ENCODE measurements around the gene SYVN1.
"Not testable (repeated sequence)": the region's sequence is repeated elsewhere in the genome, so short reads cannot be mapped to it uniquely, and the experiment has no call there.

Gene SYVN1

DNA sequence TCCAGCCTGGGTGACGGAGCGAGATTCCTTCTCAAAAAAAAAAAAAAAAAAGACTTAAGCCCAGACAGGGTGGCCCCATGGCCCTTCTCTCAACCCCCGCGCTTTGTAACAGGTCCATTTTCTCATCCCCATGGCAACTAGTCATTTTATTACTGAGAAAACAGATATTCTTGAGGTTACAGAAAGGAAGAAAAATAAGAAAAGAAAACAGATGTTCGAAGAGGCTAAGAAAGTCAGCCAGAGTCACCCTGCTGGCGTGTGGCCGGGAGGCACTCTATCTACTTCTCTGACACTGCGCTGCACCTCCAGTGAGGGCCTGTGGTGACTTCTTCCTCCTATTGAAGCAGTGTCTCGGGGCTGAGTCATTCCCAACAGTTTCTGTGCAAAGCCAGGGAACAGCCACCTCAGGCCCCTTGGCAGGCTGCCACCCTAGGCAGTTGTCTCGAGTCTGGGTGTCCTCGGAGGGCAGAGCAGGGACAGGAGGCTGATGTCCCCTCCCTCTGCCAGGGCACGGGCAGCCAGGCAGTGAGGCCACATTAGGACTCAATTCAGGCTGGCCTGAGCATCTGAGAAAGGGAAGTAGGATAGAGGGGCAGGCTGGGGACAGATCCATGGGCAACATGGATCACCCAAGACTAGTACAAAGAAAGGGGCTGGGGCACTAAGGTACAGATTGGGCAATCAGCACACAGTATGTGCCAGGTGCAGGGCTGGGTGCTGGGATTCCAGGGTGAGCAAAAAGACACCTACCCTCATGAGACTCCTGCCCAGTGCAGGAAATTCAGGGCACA is 16.4 kb upstream of the SYVN1 start:
- DNase-seq = peak; percentile 36

DNA sequence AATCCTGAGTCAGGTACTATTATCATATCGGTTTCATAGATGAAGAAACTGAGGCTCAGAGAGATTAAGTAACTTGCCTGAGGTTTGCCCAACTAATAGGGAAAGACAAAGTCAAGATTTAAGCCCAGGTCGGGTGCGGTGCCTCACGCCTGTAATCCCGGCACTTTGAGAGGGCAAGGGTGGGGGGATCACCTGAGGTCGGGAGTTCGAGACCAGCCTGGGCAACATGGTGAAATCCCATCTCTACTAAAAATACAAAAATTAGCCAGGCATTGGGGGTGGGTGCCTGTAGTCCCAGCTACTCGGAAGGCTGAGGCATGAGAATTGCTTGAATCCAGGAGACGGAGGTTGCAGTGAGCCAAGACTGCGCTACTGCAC is 15.8 kb upstream of the SYVN1 start:
- not testable (repeated sequence) for DNase-seq

DNA sequence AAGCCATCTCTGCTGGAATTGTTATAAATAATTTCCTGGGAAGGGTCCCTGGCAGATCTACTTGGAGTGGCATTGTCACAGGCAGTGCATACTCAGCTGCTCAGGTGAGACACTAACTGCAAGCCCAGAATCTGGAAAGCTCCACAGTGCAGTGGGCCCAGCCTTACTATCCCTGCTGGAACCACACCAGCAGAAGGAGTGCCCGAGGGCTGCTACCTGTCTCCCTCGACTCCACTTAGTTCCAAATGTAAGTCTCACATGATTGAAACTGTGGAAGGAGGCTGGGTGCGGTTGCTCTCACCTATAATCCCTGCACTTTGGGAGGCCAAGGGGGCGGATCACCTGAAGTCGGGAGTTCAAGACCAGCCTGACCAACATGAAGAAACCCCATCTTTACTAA is 14.3 kb upstream of the SYVN1 start:
- DNase-seq = no peak

DNA sequence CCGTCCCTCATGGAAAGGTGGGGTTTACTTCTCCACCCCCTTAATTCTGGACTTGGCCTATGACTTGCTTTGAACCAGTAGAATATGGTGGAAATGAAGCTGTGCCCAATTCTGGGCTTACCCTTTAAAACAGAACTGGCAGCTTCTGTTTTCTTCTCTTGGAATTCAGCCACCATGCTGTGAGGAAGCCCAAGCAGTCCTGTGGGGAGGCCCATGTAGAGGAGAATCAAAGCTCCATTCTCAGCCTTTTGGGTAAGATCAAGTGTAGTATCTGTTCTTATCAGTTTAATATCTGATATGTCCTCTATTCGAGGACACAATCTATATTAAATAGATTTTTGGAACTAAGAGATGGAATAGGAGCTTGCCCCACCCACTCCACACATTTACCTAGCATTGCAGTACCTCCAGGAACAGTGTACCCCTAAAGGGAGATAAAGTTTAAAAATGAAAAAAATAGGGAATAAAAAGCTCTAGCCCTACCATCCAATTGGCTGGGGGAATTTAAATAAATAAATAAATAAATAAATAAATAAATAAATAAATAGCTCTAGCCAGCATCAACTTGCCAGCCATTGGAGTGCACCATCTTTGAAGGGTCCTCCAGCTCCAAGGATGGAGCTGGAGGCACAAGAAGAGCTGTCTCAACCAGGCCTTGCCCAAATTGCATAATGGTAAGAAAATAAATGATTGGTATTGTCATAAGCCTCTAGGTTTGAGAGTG is 13.2 kb upstream of the SYVN1 start:
- DNase-seq = no peak

DNA sequence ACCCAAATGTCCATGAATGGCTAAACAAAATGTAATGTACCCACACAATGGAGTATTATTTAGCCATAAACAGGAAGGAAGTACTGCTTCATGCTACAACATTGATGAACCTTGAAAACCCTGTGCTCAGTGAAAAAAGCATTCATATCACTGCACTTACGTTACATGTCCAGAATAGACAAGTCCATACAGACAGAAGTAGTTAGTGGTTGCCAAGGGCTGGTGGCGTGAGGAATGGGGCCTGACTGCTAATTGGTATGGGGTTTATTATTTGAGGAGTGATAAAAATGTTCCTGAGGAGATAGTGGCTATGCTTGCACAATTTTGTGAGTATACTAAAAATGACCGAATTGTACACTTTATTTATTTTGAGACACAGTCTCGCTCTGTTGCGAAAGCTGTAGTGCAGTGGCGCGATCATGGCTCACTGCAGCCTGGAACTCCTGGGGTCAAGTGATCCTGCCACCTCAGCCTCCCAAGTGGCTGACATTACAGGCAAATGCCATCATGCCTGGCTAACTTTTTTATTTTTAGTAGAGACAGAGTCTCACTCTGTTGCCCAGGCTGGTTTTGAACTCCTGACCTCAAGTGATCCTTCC is 7.7 kb upstream of the SYVN1 start:
- DNase-seq = no peak

DNA sequence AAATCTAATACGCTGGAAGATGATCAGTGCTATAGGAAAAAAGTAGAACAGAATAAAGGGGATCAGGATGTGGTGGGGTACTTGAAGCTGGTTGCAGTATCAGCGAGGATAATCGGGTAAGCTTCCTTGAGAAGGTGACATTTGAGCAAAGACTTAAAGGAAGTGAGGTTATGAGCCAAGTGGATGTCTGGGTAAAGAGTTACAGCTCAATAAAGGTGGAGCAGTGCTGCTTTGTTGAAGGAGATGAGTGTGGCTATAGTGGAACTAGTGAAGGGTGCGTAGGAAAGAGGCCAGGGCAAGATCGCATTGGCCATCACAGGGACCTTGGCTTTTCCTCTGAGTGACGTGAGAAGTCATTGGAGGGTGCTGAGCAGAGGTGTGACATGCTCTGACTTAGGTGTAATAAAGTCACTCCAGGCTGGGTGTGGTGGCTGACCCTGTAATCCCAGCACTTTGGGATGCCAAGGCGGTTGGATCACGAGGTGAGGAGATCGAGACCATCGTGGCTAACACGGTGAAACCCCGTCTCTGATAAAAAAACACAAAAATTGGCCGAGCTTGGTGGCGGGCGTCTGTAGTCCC is 2.3 kb upstream of the SYVN1 start:
- no peak for DNase-seq

DNA sequence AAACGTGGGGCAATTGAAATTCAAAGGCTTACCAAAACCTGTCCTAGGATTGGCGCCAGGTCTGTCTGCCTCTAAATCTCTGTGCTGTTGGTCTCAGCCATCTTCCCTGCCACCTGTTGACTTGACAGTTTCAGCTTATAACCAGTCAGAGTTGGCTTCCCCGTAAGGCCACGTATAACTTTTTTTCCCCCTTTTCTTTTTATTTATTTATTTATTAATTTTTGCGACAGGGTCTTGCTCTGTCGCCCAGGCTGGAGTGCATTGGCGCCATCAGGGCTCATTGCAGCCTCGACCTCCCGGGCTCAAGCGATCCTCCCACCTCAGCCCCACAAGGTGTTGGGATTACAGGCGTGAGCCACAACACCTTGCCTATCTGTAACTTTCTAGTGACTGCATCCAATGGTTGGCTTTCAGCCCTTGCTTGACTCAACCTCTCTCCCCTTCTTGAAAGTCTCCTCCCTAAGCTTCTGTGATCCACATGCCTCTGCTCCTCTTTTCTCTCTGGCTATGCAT is 1.4 kb upstream of the SYVN1 start:
- DNase-seq = no peak

DNA sequence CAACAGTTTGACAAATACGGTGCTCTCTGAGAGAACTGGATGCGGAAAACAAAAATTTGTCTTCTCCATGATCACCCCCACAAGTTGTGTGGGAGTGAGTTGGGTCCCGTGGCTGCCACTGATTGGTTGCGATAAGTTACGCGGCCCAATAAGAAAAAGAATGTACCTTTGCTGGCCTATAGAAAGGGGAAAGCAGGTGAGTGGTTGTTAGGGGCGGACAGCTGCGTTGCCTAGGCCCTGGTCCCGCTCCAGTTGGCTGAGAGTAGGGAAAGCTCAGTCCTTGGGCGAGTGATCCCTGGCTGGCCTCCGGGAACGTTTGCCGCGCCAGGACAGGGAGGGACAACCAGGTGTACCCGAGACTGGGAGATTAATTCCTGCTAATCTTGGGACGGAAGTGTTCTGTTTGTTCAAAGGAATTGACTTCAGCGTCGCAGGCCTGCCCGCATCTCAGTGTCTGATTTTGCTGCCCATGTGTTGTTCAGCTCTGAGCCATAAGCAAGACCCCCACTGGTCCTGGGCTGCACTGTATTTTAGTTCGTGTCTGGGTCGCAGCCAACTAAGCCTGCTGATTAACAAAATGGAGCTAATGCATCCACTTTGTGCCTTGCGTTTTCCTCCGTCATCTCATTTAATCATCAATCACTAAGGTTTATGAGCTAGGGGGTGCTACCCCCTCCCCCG is 773 bp upstream of the SYVN1 start:
- DNase-seq = peak; percentile 96

DNA sequence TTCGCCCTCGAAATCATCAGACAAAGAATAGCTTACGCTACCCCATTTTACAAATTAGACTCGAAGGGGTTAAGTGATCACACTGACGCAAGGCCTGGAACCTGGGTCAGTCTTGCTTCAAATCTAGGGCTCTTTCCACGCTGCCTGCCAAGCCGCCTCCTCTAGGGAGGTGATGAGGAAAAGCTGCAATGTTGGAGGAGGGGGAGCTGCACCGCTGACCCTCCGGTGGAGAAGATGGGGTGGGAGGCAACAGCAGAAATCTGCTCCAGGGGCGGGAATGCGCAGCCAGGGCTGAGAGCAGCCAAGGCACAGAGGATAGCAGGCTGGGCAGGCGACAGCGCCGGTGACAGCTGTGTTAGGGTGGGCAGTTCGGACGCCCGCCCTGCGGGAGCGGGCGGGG is 595 bp downstream of the SYVN1 start:
- DNase-seq = no peak

DNA sequence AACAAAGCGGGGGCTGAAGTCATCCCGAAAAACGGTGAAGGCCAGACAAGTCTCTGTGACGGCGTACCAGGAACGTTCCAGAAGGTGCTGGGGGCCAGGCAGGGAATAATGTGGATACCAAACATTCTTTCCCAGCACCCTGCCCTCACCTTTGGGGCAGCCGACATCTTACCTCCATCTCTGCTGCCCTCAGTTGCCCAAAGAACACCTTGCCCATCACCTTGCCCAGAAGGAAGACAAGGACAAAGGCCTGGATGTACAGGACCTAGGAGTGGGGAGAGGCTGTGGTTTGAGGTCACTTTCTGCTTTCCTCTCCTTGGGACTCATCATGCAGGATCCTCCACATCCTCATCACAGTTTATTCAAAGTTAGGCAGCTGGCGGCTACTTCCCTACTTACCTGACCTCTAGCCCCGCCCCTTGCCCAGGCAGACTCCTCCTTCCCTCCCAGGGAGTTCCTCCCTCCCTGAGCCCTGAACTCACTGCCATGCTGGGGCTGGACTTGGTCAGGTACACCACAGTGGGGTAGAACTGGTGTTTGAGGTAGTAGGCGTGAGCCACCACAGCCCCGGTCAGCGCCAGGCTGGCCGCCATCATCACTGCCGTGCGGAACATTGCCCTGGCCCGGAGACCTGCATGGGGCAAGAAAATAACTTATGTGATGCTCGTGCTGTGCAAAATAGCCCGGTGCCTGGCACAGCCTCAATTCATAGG is 1.2 kb downstream of the SYVN1 start:
- DNase-seq = no peak

DNA sequence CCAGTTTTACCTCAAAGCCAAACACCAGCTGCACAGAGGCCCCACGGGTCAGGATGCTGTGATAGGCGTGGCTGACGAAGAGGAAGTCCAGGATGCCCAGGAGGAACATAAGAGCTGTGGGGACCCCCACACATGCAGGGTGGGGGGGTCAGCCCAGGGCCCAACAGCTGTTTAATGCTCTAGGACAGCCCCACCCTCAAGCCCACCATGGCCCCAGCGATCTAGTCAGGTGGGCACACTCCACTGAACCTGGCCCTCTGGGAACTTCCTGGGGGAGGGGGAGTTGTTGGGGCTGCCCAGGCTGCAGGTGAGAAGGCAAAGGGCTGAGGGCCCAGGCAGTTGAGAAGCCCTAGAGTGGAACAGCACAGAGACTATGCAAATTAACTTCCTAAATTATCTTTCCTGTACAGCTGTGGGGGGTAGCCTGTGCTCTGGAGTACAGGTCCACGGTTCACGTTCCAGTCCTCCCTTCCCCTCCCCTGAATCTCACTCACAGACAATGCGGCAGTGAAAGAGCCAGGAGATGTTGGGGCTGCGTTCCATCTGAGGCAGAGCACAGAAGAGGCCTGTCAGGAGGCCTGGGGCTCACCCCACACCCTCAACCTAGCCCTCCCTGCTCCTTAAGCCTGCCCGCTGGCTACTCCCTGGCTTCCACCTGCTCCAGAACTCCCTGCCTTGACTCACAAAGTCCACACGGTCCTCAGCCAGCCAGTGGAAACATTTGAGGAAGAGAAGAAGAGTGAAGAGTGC is 1.9 kb downstream of the SYVN1 start:
- DNase-seq = no peak

DNA sequence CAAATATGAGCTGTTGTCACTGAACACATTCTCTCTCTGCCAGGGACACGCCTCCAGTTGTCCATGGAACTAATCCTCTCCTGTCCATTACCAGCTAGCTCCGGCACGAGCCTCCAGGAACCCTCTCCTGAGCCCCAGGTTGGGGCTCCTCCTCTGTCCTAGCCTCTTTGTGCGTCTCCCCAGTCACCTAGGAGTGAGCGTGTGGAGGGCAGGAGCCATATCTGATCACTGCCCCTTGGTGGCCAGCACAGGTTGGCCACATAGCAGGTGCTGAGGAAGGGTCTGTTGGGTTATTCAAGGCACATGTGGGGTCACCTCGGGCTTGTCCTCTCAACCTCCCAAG is 2.5 kb downstream of the SYVN1 start:
- DNase-seq = no peak

DNA sequence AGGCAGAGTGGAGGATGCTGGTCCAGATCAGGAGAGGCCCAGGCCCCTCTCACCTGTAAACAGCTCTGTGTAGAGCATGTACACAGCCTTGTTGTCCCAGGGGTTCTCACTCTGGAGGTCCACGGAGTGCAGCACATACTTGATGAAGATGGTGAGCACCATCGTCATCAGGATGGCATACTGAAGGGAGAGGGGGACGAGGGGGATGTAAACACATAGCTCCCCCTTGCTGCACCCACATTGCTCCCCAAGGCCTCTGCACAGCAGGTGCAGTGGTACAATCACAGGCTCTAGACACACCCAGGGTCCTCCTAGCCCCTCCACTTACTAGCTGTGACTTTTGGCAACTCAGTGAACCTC is 2.9 kb downstream of the SYVN1 start:
- no peak for DNase-seq

DNA sequence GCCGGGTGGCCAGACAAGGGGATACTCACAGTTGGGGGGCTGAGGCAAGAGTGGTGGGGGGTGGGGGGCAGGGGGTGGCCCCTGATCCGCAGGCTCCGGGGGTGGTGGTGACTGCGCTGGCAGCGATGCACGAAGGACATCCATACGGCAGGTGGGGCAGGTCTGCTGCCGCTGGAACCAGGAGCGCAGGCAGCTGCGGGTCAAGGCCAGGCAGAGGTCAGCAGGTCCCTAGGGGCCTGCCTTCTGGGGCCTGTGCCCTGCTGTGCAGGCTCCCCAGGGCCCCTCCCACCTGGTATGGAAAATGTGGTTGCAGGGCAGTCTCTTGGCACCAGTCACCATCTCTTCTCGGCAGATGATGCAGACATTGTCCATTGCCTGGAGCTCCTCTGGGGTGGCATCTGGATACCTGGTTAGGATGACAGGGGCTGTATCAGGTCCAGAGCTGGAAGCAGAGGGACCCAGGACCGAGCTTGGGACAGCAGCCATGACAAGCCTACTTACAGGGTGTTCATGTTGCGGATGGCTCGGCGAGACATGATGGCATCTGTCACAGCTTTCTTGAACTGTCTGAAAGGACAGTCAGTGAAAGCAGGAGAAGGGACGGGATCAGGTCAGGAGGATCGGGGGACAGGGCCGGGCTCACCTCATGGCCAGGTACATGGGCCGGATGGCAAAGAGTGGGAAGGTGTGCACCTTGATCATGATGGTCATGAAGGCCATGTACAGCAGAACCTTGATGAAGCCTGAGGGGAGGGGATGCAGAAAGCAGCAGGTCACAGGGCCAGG is 3.5 kb downstream of the SYVN1 start:
- DNase-seq = no peak

DNA sequence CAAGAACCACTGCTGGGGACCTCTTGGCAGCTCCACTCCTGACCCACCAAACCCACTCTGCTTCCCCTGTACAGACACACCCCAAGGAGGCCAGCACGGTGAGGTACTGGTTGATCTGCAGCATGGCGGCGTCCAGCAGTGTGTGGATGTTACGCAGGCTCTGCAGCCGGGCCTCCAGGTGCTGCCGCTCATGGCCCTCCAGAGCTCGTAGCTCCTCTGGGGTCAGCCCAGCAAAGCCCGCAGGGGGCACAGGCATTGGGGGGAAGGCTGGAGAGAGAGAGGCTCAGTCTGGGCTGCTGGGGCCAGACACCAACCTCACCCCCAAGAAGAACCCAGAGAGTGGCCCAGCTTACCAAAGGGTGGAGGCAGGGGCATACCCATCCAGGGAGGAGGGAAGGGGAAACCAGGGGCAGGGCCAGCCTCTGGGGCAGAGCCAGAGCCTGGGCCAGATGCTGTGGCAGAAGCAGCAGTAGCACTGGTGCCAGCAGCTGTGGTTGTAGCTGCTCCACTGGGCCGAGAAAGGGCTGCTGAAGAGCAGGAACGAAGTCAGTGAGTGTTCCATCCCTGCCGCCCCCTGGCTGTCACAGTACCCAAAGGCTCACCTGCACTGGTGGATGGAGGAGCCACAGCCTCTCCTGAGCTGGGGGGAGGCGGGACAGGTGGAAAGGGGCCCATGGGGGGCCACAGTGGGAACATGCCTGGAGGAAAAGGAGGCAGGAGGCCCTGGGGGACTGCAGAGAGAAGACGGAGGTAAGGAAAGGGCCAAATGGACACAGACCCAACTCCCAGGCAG is 4.5 kb downstream of the SYVN1 start:
- no peak for DNase-seq

DNA sequence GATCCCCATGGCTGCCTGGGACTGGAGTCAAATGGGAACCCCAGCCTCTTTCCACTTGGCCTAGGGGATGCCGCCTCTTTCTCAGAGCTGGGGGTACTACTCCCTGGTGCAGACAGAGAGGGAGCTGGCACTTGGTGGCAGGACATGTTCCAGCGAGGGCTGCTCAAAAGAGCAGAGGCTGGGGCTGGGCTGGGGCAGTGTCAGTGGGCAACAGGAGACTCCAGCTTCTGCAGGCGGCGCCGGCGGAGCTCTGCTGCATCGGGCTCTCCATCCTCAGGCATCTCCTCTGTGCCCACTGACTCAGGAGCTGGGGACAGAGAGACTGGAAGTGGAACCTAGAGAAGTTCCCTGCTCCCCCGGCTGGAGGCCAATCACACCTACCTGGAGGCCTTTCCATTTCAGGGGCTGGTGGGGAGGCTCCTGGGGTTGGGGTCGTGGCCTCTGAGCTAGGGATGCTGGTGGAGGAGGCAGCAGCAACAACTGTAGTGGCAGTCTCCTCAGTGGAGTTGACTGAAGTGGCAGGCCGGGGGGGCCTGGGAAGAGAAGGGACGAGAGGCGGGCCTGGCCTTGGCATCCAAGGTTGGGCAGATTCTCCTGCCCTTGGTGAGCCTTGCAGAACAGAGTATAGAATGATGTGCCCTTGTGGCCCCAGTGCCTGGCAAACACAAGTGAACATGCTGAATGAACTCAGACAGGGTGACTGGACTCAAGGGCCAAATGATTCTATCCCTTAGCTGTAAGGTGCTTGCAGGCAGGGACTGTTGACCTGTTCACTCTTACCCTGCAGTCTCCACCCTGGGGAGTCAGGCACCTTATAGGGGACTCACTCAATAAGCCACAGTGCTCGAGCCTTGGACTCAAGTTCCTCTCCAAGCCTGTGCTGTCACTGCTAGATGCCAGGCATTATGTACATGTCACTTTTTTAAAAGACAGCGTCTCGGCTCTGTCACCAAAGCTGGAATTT is 5.9 kb downstream of the SYVN1 start:
- no peak for DNase-seq

DNA sequence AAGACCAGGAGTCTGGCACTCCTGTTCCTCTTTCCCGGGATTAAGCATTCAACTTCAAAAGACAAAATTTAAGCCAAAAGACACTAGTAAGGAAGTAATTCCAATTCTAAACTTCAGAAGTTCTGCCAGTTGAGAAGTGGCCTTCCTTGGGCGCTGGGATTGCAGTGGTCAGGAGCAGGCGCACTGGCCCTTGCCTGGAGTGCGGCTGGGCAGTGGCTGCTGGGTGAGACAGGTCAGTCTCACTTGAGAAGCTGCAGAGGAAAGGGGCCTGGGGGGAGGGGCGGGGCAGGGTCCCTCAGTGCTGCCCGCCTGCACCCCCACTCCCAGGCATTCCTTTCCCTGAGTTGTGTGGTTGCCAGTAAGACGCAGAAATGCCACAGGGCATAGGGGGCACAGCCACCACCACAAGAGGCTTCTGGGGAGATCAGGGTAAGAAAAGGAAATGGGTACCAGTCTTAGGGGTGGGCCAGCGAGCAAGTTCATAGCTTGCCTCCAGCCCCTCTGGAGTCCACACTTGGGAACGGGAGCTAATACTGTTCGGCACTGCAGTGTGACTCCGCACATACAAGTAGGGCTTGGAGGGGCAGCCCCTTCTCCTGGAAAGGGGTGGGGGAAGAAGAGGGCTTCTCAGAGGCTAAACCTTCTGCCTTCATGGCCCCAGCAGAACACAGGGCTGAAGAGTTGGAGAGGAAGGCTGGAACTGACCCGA is 6.7 kb downstream of the SYVN1 start:
- DNase-seq = no peak

DNA sequence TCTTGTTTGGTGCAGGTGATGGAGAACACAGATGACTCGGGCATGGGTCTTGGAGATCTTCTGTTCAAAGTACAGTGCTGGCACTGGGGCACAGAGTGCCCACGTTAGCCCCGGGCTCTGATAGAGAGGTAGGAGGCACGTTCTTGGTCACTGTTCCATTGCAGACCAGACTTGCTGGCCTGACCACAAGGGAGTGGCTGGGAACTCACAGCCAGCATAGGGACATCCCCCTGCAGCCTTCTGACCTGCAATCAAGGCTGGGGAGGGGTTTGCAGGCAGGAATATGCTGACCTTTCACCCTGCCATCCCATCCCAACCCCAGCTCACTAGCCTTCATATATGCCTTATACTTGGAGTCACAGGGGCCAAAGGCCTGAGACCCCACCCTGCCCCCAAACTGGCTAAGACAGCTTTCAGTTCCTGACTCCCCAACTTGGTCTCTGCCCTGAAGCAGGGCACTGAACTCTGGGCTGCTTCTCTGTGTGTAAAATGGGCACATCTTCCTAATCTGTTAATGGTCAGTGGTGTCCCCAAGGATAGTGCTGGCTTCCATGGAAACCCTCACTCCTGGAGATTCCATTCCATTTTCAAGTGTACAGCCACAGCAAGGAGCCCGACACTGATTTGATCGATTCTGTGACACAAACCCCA is 7.6 kb downstream of the SYVN1 start:
- DNase-seq = no peak
